T-helper 9 cell (primary cell): ENCODE data around the gene RSBN1L.
A peak's percentile ranks its signal among the peaks of the same experiment; 100 is the strongest.
"Not testable (repeated sequence)": the region's sequence is repeated elsewhere in the genome, so short reads cannot be mapped to it uniquely, and the experiment has no call there.

Source experiments
- DNase-seq: peaks from one replicate; pipeline ENCODE4 v3.0.0-alpha.2; 2020

The RSBN1L gene

GRCh38 chr7:77690289-77690688 lies 6.0 kb upstream of the RSBN1L start:
- DNase-seq: no peak

GRCh38 chr7:77691892-77692491 lies 4.3 kb upstream of the RSBN1L start:
- no peak for DNase-seq

- no peak for DNase-seq
Observed at GRCh38 chr7:77693830-77694583, 2.3 kb upstream of the RSBN1L start.

- peak; percentile 46 for DNase-seq
Observed at GRCh38 chr7:77696643-77697534, 630 bp downstream of the RSBN1L start.

- peak; percentile 10 for DNase-seq
Observed at GRCh38 chr7:77697535-77697831, 1.2 kb downstream of the RSBN1L start.

GRCh38 chr7:77698042-77698625 lies 1.9 kb downstream of the RSBN1L start:
- no peak for DNase-seq

- no peak for DNase-seq
Observed at GRCh38 chr7:77699056-77699455, 2.8 kb downstream of the RSBN1L start.

GRCh38 chr7:77702513-77702912 lies 6.3 kb downstream of the RSBN1L start:
- DNase-seq: no peak

- DNase-seq: no peak
Observed at GRCh38 chr7:77702968-77703472, 6.8 kb downstream of the RSBN1L start.

- not testable (repeated sequence) for DNase-seq
Observed at GRCh38 chr7:77703669-77704068, 7.4 kb downstream of the RSBN1L start.

- no peak for DNase-seq
Observed at GRCh38 chr7:77707504-77707992, 11.3 kb downstream of the RSBN1L start.

GRCh38 chr7:77710067-77710466 lies 13.8 kb downstream of the RSBN1L start:
- no peak for DNase-seq

GRCh38 chr7:77710861-77711260 lies 14.6 kb downstream of the RSBN1L start:
- no peak for DNase-seq

- DNase-seq: no peak
Observed at GRCh38 chr7:77714195-77714594, 17.9 kb downstream of the RSBN1L start.

- not testable (repeated sequence) for DNase-seq
Observed at GRCh38 chr7:77714931-77715330, 18.7 kb downstream of the RSBN1L start.

GRCh38 chr7:77716804-77717203 lies 20.5 kb downstream of the RSBN1L start:
- no peak for DNase-seq

- not testable (repeated sequence) for DNase-seq
Observed at GRCh38 chr7:77717566-77717965, 21.3 kb downstream of the RSBN1L start.

- no peak for DNase-seq
Observed at GRCh38 chr7:77727527-77727926, 31.3 kb downstream of the RSBN1L start.

GRCh38 chr7:77727936-77728701 lies 31.9 kb downstream of the RSBN1L start:
- DNase-seq: no peak

GRCh38 chr7:77729574-77730348 lies 33.5 kb downstream of the RSBN1L start:
- DNase-seq: no peak

- no peak for DNase-seq
Observed at GRCh38 chr7:77731716-77732115, 35.5 kb downstream of the RSBN1L start.
